ENCODE measurements around the gene FERMT2.

DNA sequence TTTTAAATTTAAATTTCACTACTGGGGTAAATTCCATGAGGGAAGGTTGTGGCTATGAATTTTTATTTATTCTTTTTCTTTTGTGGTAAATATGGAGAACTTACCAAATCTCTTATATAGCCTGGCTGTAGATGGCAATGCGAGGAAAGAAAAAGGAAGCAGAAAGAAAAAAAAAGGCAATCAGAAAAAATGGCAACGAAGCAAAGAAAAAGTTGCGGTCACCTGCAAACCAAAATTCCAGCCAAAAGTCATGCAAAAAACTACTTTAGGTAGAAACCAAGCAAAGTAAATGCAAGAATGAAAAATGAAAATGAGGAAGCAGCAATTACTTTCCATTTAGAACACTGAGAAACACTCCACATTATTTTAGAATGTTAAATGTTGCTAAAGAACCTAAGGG lies 89.9 kb downstream of the FERMT2 start:
- TF ChIP-seq YY1 (IDR thresholded peaks at IDR 0.05; ENCODE audit: low read depth) = no peak
- no peak for TF ChIP-seq EP300 (IDR thresholded peaks at IDR 0.05; ENCODE audit: borderline replicate concordance)
- no peak for TF ChIP-seq RAD21 (IDR thresholded peaks at IDR 0.05; ENCODE audit: low read depth)
- TF ChIP-seq CEBPB (IDR thresholded peaks at IDR 0.05) = no peak
- TF ChIP-seq, protein P1, sequence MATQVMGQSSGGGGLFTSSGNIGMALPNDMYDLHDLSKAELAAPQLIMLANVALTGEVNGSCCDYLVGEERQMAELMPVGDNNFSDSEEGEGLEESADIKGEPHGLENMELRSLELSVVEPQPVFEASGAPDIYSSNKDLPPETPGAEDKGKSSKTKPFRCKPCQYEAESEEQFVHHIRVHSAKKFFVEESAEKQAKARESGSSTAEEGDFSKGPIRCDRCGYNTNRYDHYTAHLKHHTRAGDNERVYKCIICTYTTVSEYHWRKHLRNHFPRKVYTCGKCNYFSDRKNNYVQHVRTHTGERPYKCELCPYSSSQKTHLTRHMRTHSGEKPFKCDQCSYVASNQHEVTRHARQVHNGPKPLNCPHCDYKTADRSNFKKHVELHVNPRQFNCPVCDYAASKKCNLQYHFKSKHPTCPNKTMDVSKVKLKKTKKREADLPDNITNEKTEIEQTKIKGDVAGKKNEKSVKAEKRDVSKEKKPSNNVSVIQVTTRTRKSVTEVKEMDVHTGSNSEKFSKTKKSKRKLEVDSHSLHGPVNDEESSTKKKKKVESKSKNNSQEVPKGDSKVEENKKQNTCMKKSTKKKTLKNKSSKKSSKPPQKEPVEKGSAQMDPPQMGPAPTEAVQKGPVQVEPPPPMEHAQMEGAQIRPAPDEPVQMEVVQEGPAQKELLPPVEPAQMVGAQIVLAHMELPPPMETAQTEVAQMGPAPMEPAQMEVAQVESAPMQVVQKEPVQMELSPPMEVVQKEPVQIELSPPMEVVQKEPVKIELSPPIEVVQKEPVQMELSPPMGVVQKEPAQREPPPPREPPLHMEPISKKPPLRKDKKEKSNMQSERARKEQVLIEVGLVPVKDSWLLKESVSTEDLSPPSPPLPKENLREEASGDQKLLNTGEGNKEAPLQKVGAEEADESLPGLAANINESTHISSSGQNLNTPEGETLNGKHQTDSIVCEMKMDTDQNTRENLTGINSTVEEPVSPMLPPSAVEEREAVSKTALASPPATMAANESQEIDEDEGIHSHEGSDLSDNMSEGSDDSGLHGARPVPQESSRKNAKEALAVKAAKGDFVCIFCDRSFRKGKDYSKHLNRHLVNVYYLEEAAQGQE (IDR thresholded peaks at IDR 0.05; ENCODE audit: low read depth) = no peak
- no peak for TF ChIP-seq TAF1 (IDR thresholded peaks at IDR 0.05; ENCODE audit: low read depth)
- no peak for TF ChIP-seq TEAD4 (IDR thresholded peaks at IDR 0.05)
